GM13977 (cell line): ENCODE data around the gene NDE1.
"Not testable (repeated sequence)": the region's sequence is repeated elsewhere in the genome, so short reads cannot be mapped to it uniquely, and the experiment has no call there.

Source experiments
- DNase-seq: peaks from one replicate; pipeline ENCODE4 v3.0.0; 2012; ENCODE audit warnings: low spot score
- CTCF ChIP-seq: IDR thresholded peaks from 2 replicates; pipeline ENCODE4 v1.5.1; 2012; ENCODE audit warnings: mild to moderate bottlenecking, control low read depth; ENCODE audit not compliant: insufficient read depth; ENCODE audit errors: extremely low read depth, missing control alignments
- in situ Hi-C: fragments of 300-500 bp; cut with MboI; formaldehyde crosslinking; loops from one replicate; pipeline ENCODE4 v1.12.0; 2022; ENCODE audit warnings: low sequenced_read_pairs, low pct_unique_long_range_greater_than_20kb, mixed read lengths, inconsistent platforms; ENCODE audit not compliant: unreplicated experiment

NDE1 gene

GRCh38 chr16:15606518-15607220, 43.4 kb upstream of the NDE1 start:
- in situ Hi-C loops, result no loop called here
- TF ChIP-seq CTCF, result no peak
- no peak for DNase-seq

- in situ Hi-C loops, DNase-seq: not testable (repeated sequence)
Measured at GRCh38 chr16:15607221-15607699, 42.8 kb upstream of the NDE1 start.

- no peak for TF ChIP-seq CTCF
- DNase-seq, result no peak
- in situ Hi-C loops, result no loop called here
Measured at GRCh38 chr16:15607700-15608396, 42.2 kb upstream of the NDE1 start.

- DNase-seq, result no peak
Measured at GRCh38 chr16:15608398-15609285, 41.4 kb upstream of the NDE1 start.

GRCh38 chr16:15609286-15609649, 40.8 kb upstream of the NDE1 start:
- in situ Hi-C loops, result no loop called here
- TF ChIP-seq CTCF, result no peak
- DNase-seq, result no peak

More at GRCh38 chr16:15608398-15609285, 41.4 kb upstream of the NDE1 start:
- no peak for TF ChIP-seq CTCF
- in situ Hi-C loops, result no loop called here

- in situ Hi-C loops, result no loop called here
- TF ChIP-seq CTCF, result no peak
- DNase-seq, result no peak
Measured at GRCh38 chr16:15610369-15610871, 39.6 kb upstream of the NDE1 start.
